CD4-positive, alpha-beta T cell (primary cell): ENCODE data around the gene IL15. TPM values are rescaled to one million over a fixed set of nuclear protein-coding genes. Genes with fewer than 3 reads are reported as not detected.

Source experiments
- ATAC-seq: fragments of 200-7000 bp; cut with Tn5 transposase; one replicate; pipeline ENCODE4 v1.10.0; 2022; ENCODE audit warnings: mild to moderate bottlenecking; ENCODE audit not compliant: poor library complexity
- CTCF ChIA-PET: fragments of 350-600 bp; sonication (Branson Sonifier 250); formaldehyde crosslinking; loops from one replicate; lab custom pipeline; 2021; ENCODE audit warnings: antibody characterized with exemption, inconsistent platforms; lab: Charles Lee
- POLR2A ChIA-PET: fragments of 350-600 bp; sonication (Branson Sonifier 250); formaldehyde crosslinking; loops from one replicate; lab custom pipeline; 2021; ENCODE audit warnings: antibody characterized with exemption, inconsistent platforms; lab: Charles Lee
- DNase-seq, 14 experiments: peaks; one replicate each; pipeline ENCODE4 v3.0.0-alpha.2; 2013 to 2020; ENCODE audit warnings: mixed read lengths in 2 of 14
- H3K27ac ChIP-seq, 2 donors: one replicate each; pipeline versions ENCODE4 v1.5.1 to v1.7.0; 2013; ENCODE audit warnings: low read length in 2 of 2, low read depth in 1 of 2, mild to moderate bottlenecking in 1 of 2
- H3K27me3 ChIP-seq, 2 experiments: 1 replicate in 1 of 2; 2 replicates in 1 of 2; pipeline versions ENCODE4 v1.6.1 to v1.7.0; 2013; ENCODE audit warnings: low read length in 2 of 2, control low read depth in 1 of 2, mild to moderate bottlenecking in 1 of 2, moderate library complexity in 1 of 2; ENCODE audit not compliant: insufficient read depth in 2 of 2, control insufficient read depth in 1 of 2
- H3K36me3 ChIP-seq: one replicate; pipeline ENCODE4 v1.6.1; 2013; ENCODE audit warnings: low read length, control low read depth; ENCODE audit not compliant: insufficient read depth
- H3K4me1 ChIP-seq: one replicate; pipeline ENCODE4 v1.6.1; 2013; ENCODE audit warnings: low read length, control low read depth; ENCODE audit not compliant: insufficient read depth
- H3K4me3 ChIP-seq: one replicate; pipeline ENCODE4 v1.5.1; 2013; ENCODE audit warnings: mild to moderate bottlenecking, low read length, moderate library complexity
- H3K9me3 ChIP-seq, 2 experiments: 1 replicate in 1 of 2; 2 replicates in 1 of 2; pipeline versions ENCODE4 v1.6.1 to v1.7.0; 2013; ENCODE audit warnings: low read length in 2 of 2, mild to moderate bottlenecking in 2 of 2, control low read depth in 1 of 2, moderate library complexity in 1 of 2; ENCODE audit not compliant: control insufficient read depth in 1 of 2, insufficient read depth in 1 of 2
- H3K27ac Mint-ChIP-seq: one replicate; pipeline ENCODE4 v1.8.0; 2020; ENCODE audit warnings: mixed read lengths
- H3K27me3 Mint-ChIP-seq: one replicate; pipeline ENCODE4 v1.8.0; 2021; ENCODE audit warnings: mixed read lengths
- H3K36me3 Mint-ChIP-seq: one replicate; pipeline ENCODE4 v1.8.0; 2021; ENCODE audit warnings: low read depth, mixed read lengths
- H3K4me1 Mint-ChIP-seq: one replicate; pipeline ENCODE4 v1.8.0; 2021; ENCODE audit warnings: low read depth, mixed read lengths
- H3K4me3 Mint-ChIP-seq: one replicate; pipeline ENCODE4 v1.8.0; 2020; ENCODE audit warnings: mild to moderate bottlenecking, mixed read lengths
- H3K9me3 Mint-ChIP-seq: one replicate; pipeline ENCODE4 v1.8.0; 2020; ENCODE audit warnings: mixed read lengths
- CTCF ChIP-seq: fragments of 200-600 bp; IDR thresholded peaks from one replicate; pipeline ENCODE4 v1.8.0; 2022; ENCODE audit warnings: antibody characterized with exemption, mild to moderate bottlenecking
- intact Hi-C, 2 experiments: fragments of 100-400 bp; cut with DNase I in 1 of 2; cut with micrococcal nuclease in 1 of 2; formaldehyde crosslinking; loops; one replicate each; pipeline versions ENCODE4 v1.15.1 to v1.9.0; 2023 to 2025; cut with DNase I, micrococcal nuclease
- total RNA-seq, 174 experiments: library from RNA in 2 of 174; stranded (reverse) in 2 of 174; gene quantifications; one replicate each; pipeline ENCODE4 v1.2.3 and lab custom pipeline; 2021 to 2026

The IL15 gene
- total RNA-seq, 2 experiments from 2014 or later, result 0.60 to 1.3 TPM

- intact Hi-C loops, result loop anchor here in 1 of 2 experiments (5.0 kb wide), 1 partner anchor 415 kb away; the partner anchor contains the start of gene ZNF330
- ChIA-PET POLR2A (no interaction called here), CTCF (no interaction called here)
- Mint-ChIP-seq H3K27me3 (peaks cover 21% of the 10 kb centered on the region), H3K9me3 (no peaks in the 10 kb centered on the region), H3K4me3 (peak overlapping the region; percentile 97), H3K27ac (no peak overlapping the region), H3K36me3 (peaks cover 5% of the 10 kb centered on the region), H3K4me1 (peaks cover 21% of the 10 kb centered on the region)
- Histone ChIP-seq H3K9me3 (no peaks in the 10 kb centered on the region), H3K36me3 (no peaks in the 10 kb centered on the region), H3K4me1 (peaks cover 12% of the 10 kb centered on the region), H3K27me3 (no peaks in the 10 kb centered on the region), H3K27ac (peak overlapping the region in 1 of 2 donors; percentile 20), H3K4me3 (peak overlapping the region; percentile 91)
- no peak for TF ChIP-seq CTCF
- ATAC-seq (peak; percentile 61), DNase-seq (peak in 9 of 14 experiments; percentile 1 to 58 (median 10))
These were observed 533 bp downstream of the IL15 start for GRCh38 chr4:141636771-141637460.

GRCh38 chr4:141637565-141637964, 1.2 kb downstream of the IL15 start:
- ATAC-seq, result no peak
- Mint-ChIP-seq H3K36me3 (peaks cover 5% of the 10 kb centered on the region), H3K27me3 (peaks cover 21% of the 10 kb centered on the region), H3K27ac (no peak overlapping the region), H3K4me1 (peaks cover 21% of the 10 kb centered on the region), H3K9me3 (no peaks in the 10 kb centered on the region), H3K4me3 (peak overlapping the region; percentile 97)
- ChIA-PET CTCF (no interaction called here), POLR2A (no interaction called here)
- H3K27me3 ChIP-seq, result no peaks in the 10 kb centered on the region
- TF ChIP-seq CTCF, result no peak
- no peaks in the 10 kb centered on the region for H3K9me3 ChIP-seq
- H3K4me1 ChIP-seq, result peaks cover 17% of the 10 kb centered on the region
- intact Hi-C loops, result loop anchor here in 1 of 2 experiments (5.0 kb wide), 1 partner anchor 415 kb away; the partner anchor contains the start of gene ZNF330
- H3K36me3 ChIP-seq, result no peaks in the 10 kb centered on the region
- H3K27ac ChIP-seq, result no peak overlapping the region
- peak overlapping the region; percentile 91 for H3K4me3 ChIP-seq
- DNase-seq, result peak in 1 of 14 experiments; percentile 9

GRCh38 chr4:141638230-141638629, 1.8 kb downstream of the IL15 start:
- TF ChIP-seq CTCF, result no peak
- H3K27me3 ChIP-seq, result no peaks in the 10 kb centered on the region
- no peak overlapping the region for H3K27ac ChIP-seq
- Mint-ChIP-seq H3K27ac (no peak overlapping the region), H3K4me1 (peaks cover 21% of the 10 kb centered on the region), H3K9me3 (no peaks in the 10 kb centered on the region), H3K36me3 (peaks cover 5% of the 10 kb centered on the region), H3K27me3 (peaks cover 21% of the 10 kb centered on the region), H3K4me3 (peak overlapping the region; percentile 59)
- no peak overlapping the region for H3K4me3 ChIP-seq
- DNase-seq, result no peak
- POLR2A ChIA-PET, result no interaction called here
- intact Hi-C loops, result loop anchor here in 1 of 2 experiments (5.0 kb wide), 1 partner anchor 416 kb away; the partner anchor contains the start of gene ZNF330
- CTCF ChIA-PET, result interaction anchor here (1.4 kb wide), 1 partner anchor 9 kb away, joined by 4 read pairs; no protein-coding TSS in a partner anchor
- no peak for ATAC-seq
- no peaks in the 10 kb centered on the region for H3K9me3 ChIP-seq
- no peaks in the 10 kb centered on the region for H3K36me3 ChIP-seq
- H3K4me1 ChIP-seq, result peaks cover 17% of the 10 kb centered on the region
